OCI-LY7 (cell line): ENCODE data around the gene SCARB2. TPM values are rescaled to one million over a fixed set of nuclear protein-coding genes. Genes with fewer than 3 reads are reported as not detected.

Experiments used
- BruUV-seq: library from RNA; stranded (reverse); fragments of 400-500 nt; replicated peaks from 2 replicates; lab custom pipeline; 2021; lab: Mats Ljungman, UMichigan
- CTCF ChIA-PET: fragments of 300-600 bp; sonication (Branson Sonifier 250); formaldehyde crosslinking; loops from one replicate; lab custom pipeline; 2022; ENCODE audit warnings: antibody characterized with exemption; ENCODE audit not compliant: unreplicated experiment; lab: Charles Lee
- POLR2A ChIA-PET: fragments of 300-600 bp; sonication (Branson Sonifier 250); formaldehyde crosslinking; loops from one replicate; lab custom pipeline; 2022; ENCODE audit warnings: antibody characterized with exemption; lab: Charles Lee
- DNase-seq: peaks from one replicate; pipeline ENCODE4 v3.0.0-alpha.2; 2015; ENCODE audit warnings: low spot score
- H2AFZ ChIP-seq: fragments of 200-600 bp; sonication (generic), shearing (Covaris generic); 2 replicates; pipeline ENCODE4 v1.6.1; 2014; ENCODE audit warnings: mild to moderate bottlenecking, antibody characterized with exemption, low read length, moderate library complexity
- H3K27ac ChIP-seq: fragments of 200-600 bp; sonication (generic); 2 replicates; pipeline ENCODE4 v1.5.1; 2014; ENCODE audit warnings: mixed run types, low read depth, mild to moderate bottlenecking, moderate library complexity, low read length, inconsistent platforms; ENCODE audit not compliant: poor library complexity, severe bottlenecking
- H3K36me3 ChIP-seq: fragments of 200-600 bp; sonication (generic); 2 replicates; pipeline ENCODE4 v1.6.1; 2014; ENCODE audit warnings: mild to moderate bottlenecking, antibody characterized with exemption, low read length, moderate library complexity, mixed read lengths; ENCODE audit not compliant: insufficient read depth
- H3K4me1 ChIP-seq: fragments of 200-600 bp; sonication (generic); 2 replicates; pipeline ENCODE4 v1.5.1; 2014; ENCODE audit warnings: mild to moderate bottlenecking, low read length; ENCODE audit not compliant: insufficient read depth, poor library complexity, severe bottlenecking
- H3K4me2 ChIP-seq: fragments of 200-600 bp; sonication (generic); 2 replicates; pipeline ENCODE4 v1.6.1; 2014; ENCODE audit warnings: mild to moderate bottlenecking, low read length
- H3K4me3 ChIP-seq: fragments of 200-600 bp; sonication (generic); 2 replicates; pipeline ENCODE4 v1.5.1; 2014; ENCODE audit warnings: mild to moderate bottlenecking, low read depth, low read length; ENCODE audit not compliant: poor library complexity, severe bottlenecking
- H3K79me2 ChIP-seq: fragments of 200-600 bp; sonication (generic); 2 replicates; pipeline ENCODE4 v1.6.1; 2016; ENCODE audit warnings: low read depth, mild to moderate bottlenecking, low read length, moderate library complexity, mixed read lengths; ENCODE audit not compliant: insufficient read depth
- H3K9me2 ChIP-seq: fragments of 200-600 bp; sonication (generic); 2 replicates; pipeline ENCODE4 v1.6.1; 2016; ENCODE audit warnings: mild to moderate bottlenecking, low read length, mixed read lengths; ENCODE audit not compliant: insufficient read depth
- H3K9me3 ChIP-seq: fragments of 200-600 bp; sonication (generic); 2 replicates; pipeline ENCODE4 v1.6.1; 2014; ENCODE audit warnings: mild to moderate bottlenecking, mixed run types, low read length, mixed read lengths
- H4K20me1 ChIP-seq: fragments of 200-600 bp; sonication (generic); 2 replicates; pipeline ENCODE4 v1.6.1; 2014; ENCODE audit warnings: mild to moderate bottlenecking, antibody characterized with exemption, low read length, moderate library complexity, mixed read lengths; ENCODE audit not compliant: insufficient read depth
- CTCF ChIP-seq: fragments of 200-600 bp; sonication (generic); conservative IDR thresholded peaks from 2 replicates; pipeline ENCODE4 v1.5.1; 2014; ENCODE audit warnings: mild to moderate bottlenecking, antibody characterized with exemption, low read length, moderate library complexity, mixed read lengths
- EZH2phosphoT487 ChIP-seq: fragments of 200-600 bp; sonication (generic); IDR thresholded peaks from 2 replicates; pipeline ENCODE4 v1.6.1; 2018; ENCODE audit warnings: low read depth, borderline replicate concordance, mild to moderate bottlenecking, mixed run types, antibody characterized with exemption, low read length, moderate library complexity, mixed read lengths
- intact Hi-C: fragments of 100-400 bp; cut with micrococcal nuclease; formaldehyde crosslinking; loops from one replicate; pipeline ENCODE4 v1.10.0; 2022; ENCODE audit not compliant: unreplicated experiment
- total RNA-seq, 2 experiments: library from RNA; depleted of rRNA in 1 of 2; stranded (reverse); fragments of >200 nt in 1 of 2; shearing (Covaris generic) in 1 of 2; gene quantifications; 2 replicates each; pipeline ENCODE4 v1.2.3, GENCODE V29; 2014 to 2022

Gene SCARB2
- total RNA-seq, 2 experiments from 2014 or later, result 1.1 TPM; not detected in 1

- H3K9me3 ChIP-seq, result no peaks in the 10 kb centered on the region
- no peak for DNase-seq
- H3K36me3 ChIP-seq, result no peaks in the 10 kb centered on the region
- H3K79me2 ChIP-seq, result no peaks in the 10 kb centered on the region
- no peaks in the 10 kb centered on the region for H3K9me2 ChIP-seq
- H3K27ac ChIP-seq, result no peak overlapping the region
- CTCF ChIA-PET, result no interaction called here
- H3K4me3 ChIP-seq, result no peak overlapping the region
- intact Hi-C loops, result loop anchor here (2.0 kb wide), 2 partner anchors 49 to 207 kb away; partner anchors contain the start of genes NUP54 and SDAD1
- TF ChIP-seq CTCF (no peak), EZH2phosphoT487 (no peak)
- no TSS peak for BruUV-seq
- H2AFZ ChIP-seq, result no peak overlapping the region
- POLR2A ChIA-PET, result no interaction called here
- peaks cover 26% of the 10 kb centered on the region for H3K4me1 ChIP-seq
- peak overlapping the region; percentile 51; the same call in 1 of the 2 replicates for H3K4me2 ChIP-seq
- no peaks in the 10 kb centered on the region for H4K20me1 ChIP-seq
Measured at GRCh38 chr4:76197971-76198410, 15.6 kb downstream of the SCARB2 start.

- DNase-seq, result no peak
- POLR2A ChIA-PET, result no interaction called here
- Histone ChIP-seq H3K4me3 (no peak overlapping the region), H3K36me3 (no peaks in the 10 kb centered on the region), H3K9me3 (no peaks in the 10 kb centered on the region), H3K79me2 (no peaks in the 10 kb centered on the region), H3K27ac (no peak overlapping the region), H3K9me2 (no peaks in the 10 kb centered on the region), H3K4me2 (no peak overlapping the region), H3K4me1 (peaks cover 26% of the 10 kb centered on the region), H2AFZ (no peak overlapping the region), H4K20me1 (no peaks in the 10 kb centered on the region)
- no TSS peak for BruUV-seq
- CTCF ChIA-PET, result no interaction called here
- no peak for TF ChIP-seq EZH2phosphoT487
- TF ChIP-seq CTCF, result no peak
- intact Hi-C loops, result no loop called here
Measured at GRCh38 chr4:76197031-76197743, 16.4 kb downstream of the SCARB2 start.

GRCh38 chr4:76196376-76196775 lies 17.2 kb downstream of the SCARB2 start:
- no peak for TF ChIP-seq EZH2phosphoT487
- TF ChIP-seq CTCF, result no peak
- BruUV-seq, result no TSS peak

More at GRCh38 chr4:76196376-76196775, 17.2 kb downstream of the SCARB2 start:
- CTCF ChIA-PET, result no interaction called here
- intact Hi-C loops, result no loop called here
- H4K20me1 ChIP-seq, result no peaks in the 10 kb centered on the region
- H3K4me1 ChIP-seq, result peaks cover 26% of the 10 kb centered on the region
- H3K36me3 ChIP-seq, result no peaks in the 10 kb centered on the region
- no peak for DNase-seq
- no peak overlapping the region for H2AFZ ChIP-seq
- H3K9me3 ChIP-seq, result no peaks in the 10 kb centered on the region
- no peaks in the 10 kb centered on the region for H3K9me2 ChIP-seq
- no peak overlapping the region for H3K4me2 ChIP-seq
- H3K4me3 ChIP-seq, result no peak overlapping the region
- H3K27ac ChIP-seq, result no peak overlapping the region
- no peaks in the 10 kb centered on the region for H3K79me2 ChIP-seq
- POLR2A ChIA-PET, result no interaction called here
